ENCODE results near the gene STARD7. TPM values are rescaled to one million over a fixed set of nuclear protein-coding genes. Genes with fewer than 3 reads are reported as not detected.
A peak's percentile ranks its signal among the peaks of the same experiment; 100 is the strongest.

The STARD7 gene
- total RNA-seq, 2 donors from 2014 or later = 68.5 to 91.3 TPM

GRCh38 chr2:96247896-96248295, 39.3 kb upstream of the STARD7 start:
- intact Hi-C loops (cut with DNase I) = no loop called here
- H3K36me3 ChIP-seq (replicated peaks in 1 of 2; ENCODE audit: insufficient read depth in 1 of 2, low read depth in 2 of 2) = peaks cover 5% of the 10 kb centered on the region in 2 donors
- DNase-seq = no peak
- no peak for ATAC-seq
- TF ChIP-seq, protein P1, sequence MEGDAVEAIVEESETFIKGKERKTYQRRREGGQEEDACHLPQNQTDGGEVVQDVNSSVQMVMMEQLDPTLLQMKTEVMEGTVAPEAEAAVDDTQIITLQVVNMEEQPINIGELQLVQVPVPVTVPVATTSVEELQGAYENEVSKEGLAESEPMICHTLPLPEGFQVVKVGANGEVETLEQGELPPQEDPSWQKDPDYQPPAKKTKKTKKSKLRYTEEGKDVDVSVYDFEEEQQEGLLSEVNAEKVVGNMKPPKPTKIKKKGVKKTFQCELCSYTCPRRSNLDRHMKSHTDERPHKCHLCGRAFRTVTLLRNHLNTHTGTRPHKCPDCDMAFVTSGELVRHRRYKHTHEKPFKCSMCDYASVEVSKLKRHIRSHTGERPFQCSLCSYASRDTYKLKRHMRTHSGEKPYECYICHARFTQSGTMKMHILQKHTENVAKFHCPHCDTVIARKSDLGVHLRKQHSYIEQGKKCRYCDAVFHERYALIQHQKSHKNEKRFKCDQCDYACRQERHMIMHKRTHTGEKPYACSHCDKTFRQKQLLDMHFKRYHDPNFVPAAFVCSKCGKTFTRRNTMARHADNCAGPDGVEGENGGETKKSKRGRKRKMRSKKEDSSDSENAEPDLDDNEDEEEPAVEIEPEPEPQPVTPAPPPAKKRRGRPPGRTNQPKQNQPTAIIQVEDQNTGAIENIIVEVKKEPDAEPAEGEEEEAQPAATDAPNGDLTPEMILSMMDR (IDR thresholded peaks at IDR 0.05) = no peak
- no peak overlapping the region for H3K4me3 ChIP-seq
- H3K4me1 ChIP-seq = peaks cover 6% of the 10 kb centered on the region
- 39 to 51% methylated on average over 5 of the region's 5 CpGs for WGBS, 2 donors
- H3K27me3 ChIP-seq = no peaks in the 10 kb centered on the region
- no peaks in the 10 kb centered on the region for H3K9me3 ChIP-seq
- H3K27ac ChIP-seq = no peak overlapping the region

GRCh38 chr2:96247009-96247408, 38.4 kb upstream of the STARD7 start:
- TF ChIP-seq, protein P1 (IDR thresholded peaks at IDR 0.05) = no peak
- TF ChIP-seq POLR2A (IDR thresholded peaks at IDR 0.05) = no peak
- H3K4me1 ChIP-seq = peaks cover 6% of the 10 kb centered on the region
- intact Hi-C loops (cut with DNase I) = no loop called here
- H3K27me3 ChIP-seq = no peaks in the 10 kb centered on the region
- H3K27ac ChIP-seq = no peak overlapping the region
- no peak overlapping the region for H3K4me3 ChIP-seq
- 75 to 85% methylated on average over 3 of the region's 3 CpGs for WGBS, 2 donors
- DNase-seq (peak in 1 of 4 donors; percentile 35), ATAC-seq (no peak)
- H3K9me3 ChIP-seq = no peaks in the 10 kb centered on the region
- H3K36me3 ChIP-seq (replicated peaks in 1 of 2; ENCODE audit: insufficient read depth in 1 of 2, low read depth in 2 of 2) = peaks cover 0 to 2% of the 10 kb centered on the region in 2 donors

DNA sequence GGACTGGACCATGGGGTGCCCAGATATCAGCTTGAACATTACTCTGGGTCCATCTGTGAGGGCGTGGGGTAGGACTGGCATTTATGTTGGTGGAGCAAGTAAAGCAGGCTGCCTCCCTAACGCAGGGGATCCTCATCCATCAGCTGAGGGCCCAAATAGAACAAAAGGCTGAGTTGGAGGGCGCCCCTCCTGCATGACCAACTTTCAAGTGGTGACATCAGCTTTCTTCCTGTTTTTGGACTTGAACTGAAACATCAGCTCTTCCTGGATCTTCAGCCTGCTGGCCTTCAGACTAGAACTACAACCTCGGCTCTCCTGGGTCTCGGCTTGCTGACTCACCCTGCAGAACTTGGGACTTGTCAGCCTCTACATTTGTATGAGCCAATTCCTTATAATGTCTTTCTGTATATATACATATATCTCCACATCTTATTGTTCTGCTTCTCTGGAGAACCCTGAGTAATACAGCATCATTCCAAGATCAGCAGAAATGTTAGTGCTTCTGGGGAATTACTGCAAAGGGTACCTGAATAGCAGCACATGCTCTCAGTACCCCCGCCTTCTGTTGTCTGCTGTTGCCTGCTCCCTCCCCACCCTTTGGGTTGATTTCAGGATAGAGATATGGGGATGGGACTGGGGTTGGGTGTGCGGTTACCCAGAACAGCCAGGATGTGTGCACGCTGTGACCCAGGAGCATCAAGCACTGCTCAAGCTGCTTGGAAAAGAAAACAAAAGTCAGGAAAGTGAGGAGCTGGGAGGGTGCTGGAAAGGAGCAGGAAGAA, 37.2 kb upstream of the STARD7 start:
- Histone ChIP-seq H3K27me3 (no peaks in the 10 kb centered on the region), H3K4me3 (no peak overlapping the region), H3K27ac (peak overlapping the region in 1 of 4 donors; percentile 34), H3K36me3 (replicated peaks in 1 of 2; ENCODE audit: insufficient read depth in 1 of 2, low read depth in 2 of 2) (no peaks in the 10 kb centered on the region), H3K4me1 (peaks cover 6% of the 10 kb centered on the region), H3K9me3 (no peaks in the 10 kb centered on the region)
- DNase-seq (peak in 1 of 4 donors; percentile 62), ATAC-seq (no peak)
- TF ChIP-seq, protein P1 (IDR thresholded peaks at IDR 0.05) = no peak
- no peak for TF ChIP-seq POLR2A (IDR thresholded peaks at IDR 0.05)
- intact Hi-C loops (cut with DNase I) = no loop called here
- WGBS, 2 donors = 80 to 82% methylated on average over 8 of the region's 8 CpGs

- no peak for DNase-seq
- H3K9me3 ChIP-seq = no peaks in the 10 kb centered on the region
- intact Hi-C loops (cut with DNase I) = no loop called here
Observed at GRCh38 chr2:96243843-96244242, 35.2 kb upstream of the STARD7 start.

More at GRCh38 chr2:96243843-96244242, 35.2 kb upstream of the STARD7 start:
- H3K27ac ChIP-seq = no peak overlapping the region
- no peak for ATAC-seq
- 87 to 89% methylated on average over 5 of the region's 5 CpGs for WGBS, 2 donors
- TF ChIP-seq, protein P1 (IDR thresholded peaks at IDR 0.05) = no peak
- TF ChIP-seq POLR2A (IDR thresholded peaks at IDR 0.05) = no peak
- H3K4me3 ChIP-seq = no peak overlapping the region
- no peaks in the 10 kb centered on the region for H3K27me3 ChIP-seq
- H3K36me3 ChIP-seq (replicated peaks in 1 of 2; ENCODE audit: insufficient read depth in 1 of 2, low read depth in 2 of 2) = no peaks in the 10 kb centered on the region
- peaks cover 6% of the 10 kb centered on the region for H3K4me1 ChIP-seq

All from body of pancreas (tissue), 4 donors.